GM12878 (cell line): ENCODE measurements around the gene NISCH. TPM values are rescaled to one million over a fixed set of nuclear protein-coding genes. Genes with fewer than 3 reads are reported as not detected.

ENCODE experiments used
- ATAC-seq: fragments of 200-7000 bp; cut with Tn5 transposase; 3 replicates; pipeline ENCODE4 v1.9.1; 2020; ENCODE audit warnings: mild to moderate bottlenecking, moderate library complexity
- BruUV-seq: library from RNA; stranded (reverse); fragments of 400-500 nt; replicated peaks from 2 replicates; lab custom pipeline; 2021; lab: Mats Ljungman, UMichigan
- CTCF ChIA-PET: fragments of 300-600 bp; sonication (Branson Sonifier 250); formaldehyde crosslinking; extraction: SDS; loops from one replicate; lab custom pipeline; 2021; ENCODE audit warnings: inconsistent platforms; lab: Yijun Ruan, JAX
- POLR2A ChIA-PET: fragments of 350-600 bp; formaldehyde crosslinking; extraction: SDS; loops from one replicate; lab custom pipeline; 2021; ENCODE audit warnings: inconsistent platforms; lab: Charles Lee
- RAD21 ChIA-PET: fragments of 300-600 bp; sonication (Branson Sonifier 250); formaldehyde crosslinking; loops from one replicate; lab custom pipeline; 2023; ENCODE audit warnings: antibody characterized with exemption; ENCODE audit not compliant: unreplicated experiment; lab: Charles Lee
- SMC1A ChIA-PET: fragments of 300-600 bp; sonication (Branson Sonifier 250); formaldehyde crosslinking; loops from one replicate; lab custom pipeline; 2023; ENCODE audit not compliant: unreplicated experiment, uncharacterized antibody; lab: Charles Lee
- DNase-seq: peaks from one replicate; pipeline ENCODE4 v3.0.0-alpha.2; 2011; ENCODE audit warnings: low read depth, low spot score
- FAIRE-seq: peaks from 3 replicates; lab custom pipeline; 2011; peaks lifted over from hg19 to GRCh38; lab: Jason Lieb, UNC
- H2AFZ ChIP-seq: 2 replicates; pipeline ENCODE4 v1.6.0; 2011; ENCODE audit warnings: low read depth, low read length, control low read depth; ENCODE audit not compliant: control insufficient read depth
- H3K27ac ChIP-seq: 2 replicates; pipeline ENCODE4 v1.5.1; 2011; ENCODE audit warnings: control low read depth; ENCODE audit not compliant: control insufficient read depth, insufficient read depth
- H3K27me3 ChIP-seq, 2 experiments: replicated peaks in 1 of 2; 2 replicates each; pipeline versions ENCODE4 v1.6.0 to v1.6.1; 2011; ENCODE audit warnings: low read length in 1 of 2; ENCODE audit not compliant: control insufficient read depth in 2 of 2, insufficient read depth in 2 of 2
- H3K36me3 ChIP-seq, 2 experiments: 2 replicates each; pipeline ENCODE4 v1.5.1; 2011; ENCODE audit warnings: low read length in 1 of 2; ENCODE audit not compliant: control insufficient read depth in 2 of 2, insufficient read depth in 2 of 2
- H3K4me1 ChIP-seq: 2 replicates; pipeline ENCODE4 v1.6.1; 2011; ENCODE audit warnings: mild to moderate bottlenecking, low read length, moderate library complexity, mixed read lengths; ENCODE audit not compliant: control insufficient read depth, insufficient read depth
- H3K4me2 ChIP-seq: 2 replicates; pipeline ENCODE4 v1.6.0; 2011; ENCODE audit warnings: control low read depth; ENCODE audit not compliant: control insufficient read depth, insufficient read depth
- H3K4me3 ChIP-seq: fragments of 200-600 bp; sonication (generic); 2 replicates; pipeline ENCODE4 v1.5.1; 2016
- H3K79me2 ChIP-seq: 2 replicates; pipeline ENCODE4 v1.6.0; 2011; ENCODE audit warnings: low read length; ENCODE audit not compliant: control insufficient read depth, insufficient read depth
- H3K9ac ChIP-seq: 2 replicates; pipeline ENCODE4 v1.8.0; 2011; ENCODE audit warnings: low read length, control low read depth, mixed read lengths; ENCODE audit not compliant: control insufficient read depth, insufficient read depth
- H3K9me3 ChIP-seq: replicated peaks from 3 replicates; pipeline ENCODE4 v1.5.1; 2011; ENCODE audit warnings: mild to moderate bottlenecking, low read length; ENCODE audit not compliant: control insufficient read depth, insufficient read depth
- H4K20me1 ChIP-seq: 2 replicates; pipeline ENCODE4 v1.6.0; 2011; ENCODE audit not compliant: control insufficient read depth, insufficient read depth
- ATF7 ChIP-seq: fragments of 450-650 bp; IDR thresholded peaks from 2 replicates; pipeline ENCODE4 v1.6.1; 2016; ENCODE audit warnings: low read depth, mild to moderate bottlenecking
- BACH1 ChIP-seq: fragments of 450-650 bp; IDR thresholded peaks from 2 replicates; pipeline ENCODE4 v1.6.1; 2017; ENCODE audit warnings: mild to moderate bottlenecking, borderline replicate concordance
- BCLAF1 ChIP-seq: fragments of 450-650 bp; IDR thresholded peaks from 2 replicates; pipeline ENCODE4 v1.6.1; 2017; ENCODE audit warnings: antibody characterized with exemption, mild to moderate bottlenecking, moderate library complexity
- CHD4 ChIP-seq: fragments of 200-600 bp; sonication (generic); IDR thresholded peaks from 2 replicates; pipeline ENCODE4 v1.6.1; 2016; ENCODE audit warnings: mild to moderate bottlenecking
- GATAD2B ChIP-seq: fragments of 450-650 bp; conservative IDR thresholded peaks from 2 replicates; pipeline ENCODE4 v1.6.1; 2017; ENCODE audit warnings: low read depth, mild to moderate bottlenecking, moderate library complexity
- JUNB ChIP-seq: IDR thresholded peaks from 2 replicates; pipeline ENCODE4 v1.6.1; 2016; ENCODE audit warnings: antibody characterized with exemption, mild to moderate bottlenecking
- NKRF ChIP-seq: fragments of 450-650 bp; conservative IDR thresholded peaks from 2 replicates; pipeline ENCODE4 v1.6.1; 2017; ENCODE audit warnings: mild to moderate bottlenecking, moderate library complexity
- POLR2A ChIP-seq: IDR thresholded peaks from 2 replicates; pipeline ENCODE4 v1.6.1; 2011; ENCODE audit warnings: low read depth, mild to moderate bottlenecking, low read length
- RBBP5 ChIP-seq: fragments of 200-600 bp; sonication (generic); conservative IDR thresholded peaks from 2 replicates; pipeline ENCODE4 v1.6.1; 2016
- SIN3A ChIP-seq: IDR thresholded peaks from 2 replicates; pipeline ENCODE4 v1.6.1; 2012; ENCODE audit warnings: low read depth, low read length, improper control_type of control experiment
- SP1 ChIP-seq: IDR thresholded peaks from one replicate; pipeline ENCODE4 v1.6.1; 2011; ENCODE audit warnings: low read depth, low read length
- SPI1 ChIP-seq: IDR thresholded peaks from 2 replicates; pipeline ENCODE4 v1.6.1; 2011; ENCODE audit warnings: low read depth, mild to moderate bottlenecking, low read length, moderate library complexity, borderline replicate concordance; ENCODE audit not compliant: insufficient read depth
- WGBS: methylation state at CpG from one replicate; pipeline ENCODE4 v1.1.6; 2016; ENCODE audit warnings: low lambda C conversion rate; ENCODE audit not compliant: insufficient replicate concordance, insufficient coverage; ENCODE audit errors: missing lambda C conversion rate; 5-methylcytosine and 5-hydroxymethylcytosine counted together
- in situ Hi-C: fragments of 300-500 bp; cut with MboI; formaldehyde crosslinking; loops from 9 replicates; pipeline ENCODE4 v1.14.3; 2018; ENCODE audit warnings: mixed read lengths
- intact Hi-C: fragments of 100-400 bp; cut with micrococcal nuclease; formaldehyde crosslinking; loops from one replicate; pipeline ENCODE4 v1.14.2; 2022; ENCODE audit not compliant: unreplicated experiment
- polyA plus RNA-seq, 11 experiments: library from polyadenylated mRNA; depleted of rRNA in 4 of 11; unstranded in 6 of 11; stranded (reverse) in 5 of 11; fragments of >200 nt; fragmentation: Nextera tagmentation in 4 of 11; fragmentation: Illumina TruSeq in 1 of 11; extraction: Ambion mirVana in 4 of 11; extraction: Trizol in 1 of 11; gene quantifications; 1 replicate in 1 of 11; 2 replicates in 10 of 11; pipeline versions ENCODE4 v1.2.1 to v1.2.3, GENCODE V29; 2011 to 2016; ENCODE audit warnings: inconsistent platforms in 2 of 11, missing spikeins in 2 of 11, low read depth in 1 of 11
- total RNA-seq, 4 experiments: library from RNA; depleted of rRNA in 3 of 4; stranded (reverse); fragments of >200 nt in 3 of 4; fragmentation: Illumina TruSeq in 1 of 4; extraction: Trizol in 1 of 4; gene quantifications; 2 replicates each; pipeline versions ENCODE4 v1.2.1 to v1.2.3, GENCODE V29; 2013 to 2021

The NISCH gene
- total and polyA plus RNA-seq, 10 of the 15 experiments (the other 5 are each of a cell fraction or from before 2014, with no cell fraction given), result 0.76 to 52.5 (median 24.6) TPM

- H3K9ac ChIP-seq, result no peak overlapping the region
- no peak for TF ChIP-seq BACH1
- TF ChIP-seq SIN3A, result no peak
- TF ChIP-seq NKRF, result no peak
- no peak for TF ChIP-seq POLR2A
- TF ChIP-seq CHD4, result no peak
- TF ChIP-seq RBBP5, result no peak
- no peak for TF ChIP-seq BCLAF1
- no peak for TF ChIP-seq GATAD2B
- no peak for TF ChIP-seq SPI1
- TF ChIP-seq ATF7, result no peak
- no peak for TF ChIP-seq JUNB
- TF ChIP-seq SP1, result no peak
- TF ChIP-seq, all 136 proteins: peak for 0
- ChIA-PET SMC1A (no interaction called here), CTCF (no interaction called here), RAD21 (no interaction called here), POLR2A (no interaction called here)
- no peak for FAIRE-seq
- no peak overlapping the region for H2AFZ ChIP-seq
- 95% methylated on average over 18 of the region's 18 CpGs for WGBS
- H3K9me3 ChIP-seq, result no peaks in the 10 kb centered on the region
- no peaks in the 10 kb centered on the region for H3K4me1 ChIP-seq
- BruUV-seq, result no TSS peak
- DNase-seq, result no peak
- no peaks in the 10 kb centered on the region for H3K27me3 ChIP-seq
- no peaks in the 10 kb centered on the region for H4K20me1 ChIP-seq
- H3K4me3 ChIP-seq, result no peak overlapping the region
- H3K79me2 ChIP-seq, result no peaks in the 10 kb centered on the region
- intact Hi-C loops, result no loop called here
- ATAC-seq, result no peak
- no peak overlapping the region for H3K4me2 ChIP-seq
- H3K27ac ChIP-seq, result no peak overlapping the region
- H3K36me3 ChIP-seq, result peaks cover 6 to 30% of the 10 kb centered on the region in 2 experiments; a peak in 3 of 4 replicates
- in situ Hi-C loops, result no loop called here
Observed at GRCh38 chr3:52489453-52489852, 34.0 kb downstream of the NISCH start.
